Measurements from ENCODE around the gene PRDM16.

The PRDM16 gene

DNA sequence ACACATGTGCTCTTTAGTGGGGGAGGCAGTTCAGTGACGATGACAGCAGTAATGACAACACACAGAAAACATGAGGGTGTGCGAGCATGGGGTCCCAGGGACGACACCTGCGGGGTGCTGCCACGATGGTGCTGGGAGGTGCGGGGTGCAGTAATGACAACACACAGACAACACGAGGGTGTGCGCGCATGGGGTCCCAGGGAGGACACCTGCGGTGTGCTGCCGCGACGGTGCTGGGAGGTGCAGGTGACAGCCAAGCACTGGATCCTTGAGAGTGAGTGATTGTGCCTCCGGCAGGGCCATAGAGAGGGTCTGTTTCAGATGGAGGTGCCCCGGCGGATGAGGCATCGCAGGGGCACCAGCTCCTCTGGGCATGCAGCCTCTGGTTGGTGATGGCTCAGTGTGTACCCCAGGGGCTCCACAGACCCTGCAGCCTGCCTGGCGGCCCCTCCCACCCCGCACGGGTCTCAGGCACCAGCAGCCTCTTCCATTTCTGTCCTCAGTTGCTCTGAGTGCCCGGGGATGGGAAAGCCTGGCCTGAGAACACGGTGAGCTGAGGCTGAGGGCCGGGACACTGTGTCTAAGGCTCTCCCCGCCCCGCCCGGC is 193.8 kb downstream of the PRDM16 start:
- DNase-seq (ENCODE audit: low spot score): no peak

DNA sequence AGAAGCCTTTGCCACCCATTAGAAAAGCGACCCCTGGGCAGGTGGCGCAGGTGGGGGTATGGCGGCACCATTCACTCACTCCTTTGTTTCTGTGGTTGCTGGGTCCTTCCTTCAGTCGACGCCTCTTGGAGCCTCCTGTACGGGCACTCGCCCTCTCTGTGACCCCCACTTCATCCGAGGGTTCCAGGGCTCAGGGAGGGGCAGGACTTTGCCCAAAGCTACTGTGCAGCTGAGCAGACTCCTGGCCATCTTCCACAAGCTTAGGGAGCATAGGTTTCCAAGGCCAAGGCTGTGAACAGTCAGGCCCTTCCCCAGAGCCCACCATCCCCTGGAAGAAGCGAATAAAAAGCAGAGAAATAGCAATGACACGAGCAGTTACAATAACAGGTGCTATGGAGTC is 194.8 kb downstream of the PRDM16 start:
- DNase-seq (ENCODE audit: low spot score): no peak

DNA sequence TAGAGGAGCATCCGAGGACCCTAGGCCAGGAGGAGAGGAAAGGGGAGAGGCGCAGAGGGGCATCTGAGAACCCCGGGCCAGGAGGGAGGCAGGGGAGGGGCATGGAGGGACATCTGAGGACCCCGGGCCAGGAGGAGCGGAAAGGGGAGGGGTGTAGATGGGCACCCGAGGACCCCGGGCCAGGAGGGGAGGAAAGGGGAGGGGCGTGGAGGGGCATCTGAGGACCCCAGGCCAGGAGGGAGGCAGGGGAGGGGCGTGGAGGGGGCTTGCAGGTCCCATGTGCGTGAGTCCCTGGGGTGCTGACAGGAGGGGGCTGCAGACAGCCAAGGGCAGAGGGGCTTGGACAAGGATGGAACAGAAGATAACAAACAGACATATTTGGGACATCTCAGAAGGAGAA is 195.5 kb downstream of the PRDM16 start:
- no peak for DNase-seq (ENCODE audit: low spot score)

DNA sequence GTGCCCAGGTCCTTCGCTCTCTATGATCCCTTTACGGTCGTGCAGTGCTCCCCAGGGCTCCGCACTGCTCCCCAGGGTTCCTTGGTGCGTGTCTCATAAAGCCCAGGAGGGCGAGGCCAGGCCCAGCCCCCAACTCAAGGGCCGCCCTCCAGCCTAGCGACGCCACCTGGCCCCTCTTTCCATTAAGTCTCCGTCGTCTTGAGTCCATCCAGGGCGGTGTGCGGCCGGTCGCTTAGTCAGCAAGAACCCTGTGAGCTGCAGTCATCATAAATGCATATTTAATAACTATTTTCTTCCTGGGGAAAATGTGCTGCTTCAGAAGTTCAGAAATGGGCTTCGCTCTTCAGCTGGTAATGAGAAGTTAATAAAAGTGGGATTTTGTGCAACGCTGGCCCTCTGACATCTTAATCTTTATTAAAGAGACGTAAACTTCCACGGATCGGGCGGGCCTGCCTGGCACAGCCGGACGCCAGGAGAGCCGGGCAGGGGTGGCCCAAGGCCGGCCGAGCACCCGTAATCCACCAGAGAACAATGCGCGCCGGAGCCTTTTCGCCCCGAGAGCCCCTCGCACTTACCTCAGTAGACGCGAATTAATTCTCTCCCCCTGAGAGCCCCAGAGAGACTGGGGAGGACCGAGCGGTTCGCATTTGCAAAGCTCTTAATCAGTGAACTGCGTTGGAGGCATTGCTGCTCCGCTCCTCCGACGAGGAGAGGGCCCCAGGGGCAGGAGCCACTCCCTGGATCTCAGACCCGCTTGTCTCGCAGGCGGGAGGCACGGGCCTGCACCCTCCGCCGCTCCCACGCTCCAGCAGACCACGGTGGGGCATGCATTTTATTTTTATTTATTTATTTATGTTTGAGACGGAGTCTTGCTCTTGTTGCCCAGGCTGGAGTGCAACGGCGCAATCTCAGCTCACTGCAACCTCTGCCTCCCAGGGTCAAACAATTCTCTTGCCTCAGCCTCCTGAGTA is 197.1 kb downstream of the PRDM16 start:
- DNase-seq (ENCODE audit: low spot score): no peak

DNA sequence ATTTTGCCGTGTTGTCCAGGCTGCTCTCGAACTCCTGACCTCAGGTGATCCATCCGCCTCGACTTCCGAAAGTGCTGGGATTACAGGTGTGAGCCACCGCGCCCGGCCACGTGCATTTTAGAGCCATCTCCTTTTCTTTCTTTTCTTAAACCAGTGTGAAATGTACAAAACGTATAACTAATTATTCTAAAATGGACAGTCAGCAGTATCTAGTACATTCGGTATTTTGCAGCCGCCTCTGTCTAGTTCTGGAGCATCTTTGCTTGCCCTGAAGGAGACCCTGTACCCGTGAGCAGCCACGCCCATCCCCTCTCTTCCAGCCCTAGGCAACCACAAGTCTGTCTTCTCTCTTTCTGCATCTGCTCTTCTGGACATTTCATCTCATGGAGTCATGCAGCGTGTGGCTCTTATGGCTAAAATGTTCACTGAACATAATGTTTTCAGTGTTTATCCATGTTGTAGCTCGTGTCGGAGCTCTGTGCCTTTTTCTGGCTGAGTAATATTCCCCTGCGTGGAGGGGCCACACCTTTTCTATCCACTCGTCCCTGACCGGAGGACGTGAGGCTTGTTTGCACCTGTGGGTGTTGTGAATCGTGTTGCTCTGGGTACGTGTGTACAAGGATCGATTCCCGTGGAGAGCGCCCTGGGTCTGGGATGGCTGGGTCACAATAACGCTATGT is 198.0 kb downstream of the PRDM16 start:
- DNase-seq (ENCODE audit: low spot score): no peak

DNA sequence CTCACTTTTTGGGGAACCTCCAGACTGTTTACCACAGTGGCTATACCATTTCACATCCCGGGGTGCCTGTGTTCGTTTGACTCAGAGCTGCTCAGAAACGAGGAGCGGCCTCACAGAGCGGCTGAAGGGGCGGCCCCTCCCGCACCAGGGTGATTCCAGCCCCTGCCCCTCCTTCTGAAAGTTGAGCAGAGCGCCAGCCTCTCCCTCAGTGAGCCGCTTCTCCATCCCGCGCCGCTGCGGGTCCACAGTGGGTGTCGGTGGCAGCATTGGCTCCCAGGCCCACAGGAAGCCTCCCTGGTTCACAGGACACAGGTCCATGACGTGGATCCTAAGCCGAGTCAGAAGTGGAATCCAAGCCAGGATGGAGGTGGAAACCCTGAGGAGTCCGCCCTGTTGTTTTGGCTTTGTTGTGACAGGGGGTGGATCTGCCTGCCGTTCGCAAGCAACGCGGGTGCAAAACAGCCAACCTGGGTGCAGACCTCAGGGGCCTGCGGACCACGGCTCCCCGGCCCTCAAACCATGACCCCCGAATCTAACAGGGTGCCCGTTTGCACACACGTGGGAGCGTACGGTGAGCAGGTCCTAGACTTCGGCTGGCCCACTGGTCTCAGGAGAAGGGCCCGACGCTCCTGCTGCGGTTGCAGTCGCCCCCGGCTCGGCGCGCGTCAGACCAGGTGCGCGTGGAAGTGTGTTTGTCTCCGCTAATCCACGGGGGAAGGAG is 198.7 kb downstream of the PRDM16 start:
- no peak for DNase-seq (ENCODE audit: low spot score)

DNA sequence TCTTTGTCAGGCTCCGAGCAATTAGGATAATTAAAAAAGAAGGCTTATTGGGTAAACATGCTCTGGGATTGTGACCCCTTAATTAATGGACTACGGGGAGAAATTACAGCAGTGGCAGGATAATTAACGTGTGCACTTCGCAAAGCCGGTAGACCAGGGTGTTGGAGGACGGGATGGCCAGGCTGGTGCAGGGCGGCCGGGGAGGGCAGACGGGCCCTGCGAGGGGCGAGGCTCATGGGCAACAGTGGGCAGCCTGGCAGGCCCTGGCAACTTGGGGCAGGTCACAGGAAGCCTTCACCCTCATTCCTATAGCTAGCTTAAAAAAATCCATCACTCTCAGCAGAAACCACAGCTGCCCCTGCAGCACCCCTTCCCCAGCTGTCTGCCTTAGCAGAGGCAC is 199.3 kb downstream of the PRDM16 start:
- DNase-seq (ENCODE audit: low spot score): no peak

DNA sequence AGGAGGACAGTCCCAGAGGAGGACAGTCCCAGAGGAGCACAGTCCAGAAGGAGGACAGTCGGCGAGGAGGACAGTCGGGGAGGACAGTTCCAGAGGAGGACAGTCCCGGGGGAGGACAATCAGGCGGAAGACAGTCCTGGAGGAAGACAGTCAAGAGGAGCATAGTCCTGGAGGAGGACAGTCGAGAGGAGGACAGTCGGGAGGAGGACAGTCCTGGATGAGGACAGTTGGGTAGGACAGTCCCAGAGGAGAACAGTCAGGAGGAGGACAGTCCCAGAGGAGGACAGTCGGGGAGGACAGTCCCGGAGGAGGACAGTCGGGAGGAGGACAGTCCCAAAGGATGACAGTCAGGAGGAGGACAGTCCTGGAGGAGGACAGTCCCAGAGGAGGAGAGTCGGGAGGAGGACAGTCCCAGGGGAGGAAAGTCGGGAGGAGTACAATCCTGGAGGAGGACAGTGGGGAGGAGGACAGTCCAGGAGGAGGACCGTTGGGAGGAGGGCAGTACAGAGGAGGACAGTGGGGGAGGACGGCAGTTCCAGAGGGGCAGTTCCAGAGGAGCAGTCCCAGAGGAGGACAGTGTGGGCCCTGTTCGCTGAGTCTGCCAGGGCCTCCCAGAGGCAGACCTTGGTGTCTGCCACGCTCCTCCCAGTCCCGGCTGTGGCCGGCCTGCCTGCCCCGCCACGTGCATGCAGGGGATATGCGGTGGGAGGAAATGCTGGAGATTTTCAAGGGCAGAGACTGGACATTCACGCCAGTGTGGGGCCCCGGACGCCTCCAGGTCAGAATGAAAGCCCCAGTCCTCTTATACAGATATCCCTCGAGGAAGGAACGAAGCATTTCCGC is 201.6 kb downstream of the PRDM16 start:
- no peak for DNase-seq (ENCODE audit: low spot score)

DNA sequence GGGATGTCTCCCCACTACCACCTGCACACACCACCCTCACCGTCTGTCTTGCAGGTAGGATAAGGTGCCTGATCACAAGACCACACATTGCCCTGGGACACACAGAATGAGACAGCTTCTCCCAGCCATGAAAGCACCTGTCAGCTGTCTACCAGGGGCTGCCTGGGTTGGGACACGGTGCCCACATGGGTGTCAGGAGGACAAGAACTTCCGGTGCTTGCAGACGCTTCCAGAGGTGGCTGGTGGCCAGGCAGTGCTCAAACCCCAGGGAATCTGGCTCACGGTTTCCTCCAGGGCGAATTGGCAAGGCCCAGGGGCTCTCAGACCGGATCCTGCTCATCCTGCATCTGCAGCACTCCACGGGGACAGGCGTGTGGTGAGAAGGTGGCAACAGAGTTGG is 202.9 kb downstream of the PRDM16 start:
- no peak for DNase-seq (ENCODE audit: low spot score)

DNA sequence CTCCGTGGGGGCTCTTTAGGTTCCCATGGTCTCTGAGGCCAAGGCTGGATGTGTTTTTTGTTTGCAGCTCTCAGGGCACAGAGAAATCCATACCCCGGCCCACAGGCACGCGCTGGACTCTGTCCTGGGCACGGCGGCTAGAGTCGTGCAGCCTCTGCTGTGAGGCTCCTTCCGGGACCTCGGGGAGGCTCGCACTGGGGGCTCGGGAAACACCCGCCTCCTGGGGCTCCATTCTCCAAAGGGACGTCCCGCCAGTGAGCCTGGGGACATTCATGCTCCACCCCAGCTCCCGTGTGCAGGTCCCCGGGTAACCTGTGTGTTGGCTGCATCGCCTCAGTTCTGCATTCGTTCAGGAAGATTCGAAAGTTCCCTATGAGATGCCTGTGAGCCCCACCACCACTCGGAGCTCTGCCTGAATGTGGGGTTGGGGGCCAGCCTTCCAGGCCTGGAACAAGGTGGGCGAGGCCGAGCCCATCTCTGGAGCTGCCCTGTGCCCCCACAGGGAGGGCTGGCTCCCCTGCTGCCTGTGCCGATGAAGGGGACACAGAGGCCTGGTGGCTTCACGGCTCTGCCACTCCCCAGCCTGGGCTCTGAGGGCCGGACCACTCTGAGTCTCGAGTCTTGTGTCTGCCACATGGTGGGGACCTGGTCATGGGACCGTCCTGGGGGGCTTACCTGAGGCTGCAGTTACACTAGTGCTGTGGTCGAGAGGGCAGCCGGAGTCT is 203.5 kb downstream of the PRDM16 start:
- DNase-seq (ENCODE audit: low spot score): no peak

DNA sequence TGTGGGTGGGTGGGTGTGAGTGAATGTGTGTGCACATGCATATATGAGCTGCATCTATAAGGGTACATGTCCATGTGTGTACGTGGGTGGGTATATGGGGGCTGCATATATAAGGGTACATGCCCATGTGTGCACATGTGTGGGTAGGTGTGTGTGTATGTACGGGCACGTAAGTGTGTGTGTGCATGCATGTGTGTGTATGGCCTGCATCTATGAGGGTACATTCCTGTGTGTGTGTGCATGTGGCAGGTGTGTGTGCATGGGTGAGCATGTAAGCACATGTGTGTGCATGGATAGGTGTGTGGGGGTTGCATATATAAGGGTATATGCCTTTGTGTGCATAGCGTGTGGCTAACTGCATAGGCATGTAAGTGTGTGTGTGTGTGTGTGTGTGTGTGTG is 204.4 kb downstream of the PRDM16 start:
- DNase-seq (ENCODE audit: low spot score): no peak

DNA sequence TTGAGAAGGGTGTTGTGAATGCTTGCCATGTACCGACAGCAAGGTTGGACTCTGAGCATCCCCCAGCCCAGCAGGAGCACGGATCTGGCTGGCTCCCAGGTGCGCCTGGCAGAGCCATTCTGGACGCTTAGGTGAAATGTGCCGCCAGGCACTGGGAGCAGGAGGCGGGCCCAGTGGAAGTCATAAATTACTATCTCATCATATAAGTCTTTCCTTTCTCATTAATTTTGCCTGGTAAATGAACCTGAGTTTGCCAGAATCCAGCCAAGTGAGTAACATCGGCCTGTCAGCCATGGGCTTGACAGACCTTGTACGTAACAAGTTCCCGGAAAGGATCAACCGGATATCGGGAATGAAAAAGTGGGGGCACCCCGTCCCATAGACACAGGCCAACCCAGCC is 206.0 kb downstream of the PRDM16 start:
- no peak for DNase-seq (ENCODE audit: low spot score)

DNA sequence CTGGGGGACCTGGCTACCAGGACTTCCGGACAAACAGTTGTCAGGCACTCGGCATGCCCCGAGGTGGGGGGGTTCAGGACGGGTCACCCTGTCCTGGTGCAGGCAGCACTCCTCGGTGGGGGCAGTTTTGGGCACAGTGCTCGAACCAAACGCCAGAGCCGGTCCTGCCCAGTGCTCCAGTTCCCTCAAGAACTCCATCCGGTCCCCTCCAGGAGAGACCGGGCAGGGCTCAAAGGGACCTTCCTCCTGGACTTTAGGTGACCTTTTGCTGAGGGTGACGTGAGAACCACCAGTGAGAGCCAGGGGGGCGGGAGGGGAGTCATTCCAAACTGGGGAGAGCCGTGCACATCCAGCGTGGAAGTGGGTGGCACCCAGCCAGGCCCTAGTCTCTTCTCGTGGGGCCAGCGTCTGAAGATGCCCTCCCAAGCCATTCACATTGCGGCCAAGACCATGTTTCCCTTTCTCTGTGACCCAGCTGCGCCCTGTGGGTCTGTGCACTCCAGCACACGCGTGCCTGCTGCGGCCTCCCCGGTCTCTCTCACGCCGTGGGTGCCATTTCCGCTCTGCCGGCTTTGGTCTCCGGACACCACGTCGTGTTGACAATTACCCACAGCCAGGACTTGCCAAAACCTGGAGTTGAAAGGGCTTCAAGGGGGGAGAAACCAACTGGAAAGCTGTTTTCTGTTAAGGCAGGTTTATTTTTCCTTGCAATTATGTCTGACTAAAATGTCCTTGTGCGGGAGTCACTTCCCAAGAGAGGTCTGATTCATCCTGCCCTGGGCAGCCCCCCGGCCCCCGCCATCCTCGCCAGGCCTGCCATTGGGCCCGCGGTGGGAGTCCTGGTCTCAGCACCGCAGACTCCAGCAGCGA is 206.7 kb downstream of the PRDM16 start:
- DNase-seq (ENCODE audit: low spot score): no peak

DNA sequence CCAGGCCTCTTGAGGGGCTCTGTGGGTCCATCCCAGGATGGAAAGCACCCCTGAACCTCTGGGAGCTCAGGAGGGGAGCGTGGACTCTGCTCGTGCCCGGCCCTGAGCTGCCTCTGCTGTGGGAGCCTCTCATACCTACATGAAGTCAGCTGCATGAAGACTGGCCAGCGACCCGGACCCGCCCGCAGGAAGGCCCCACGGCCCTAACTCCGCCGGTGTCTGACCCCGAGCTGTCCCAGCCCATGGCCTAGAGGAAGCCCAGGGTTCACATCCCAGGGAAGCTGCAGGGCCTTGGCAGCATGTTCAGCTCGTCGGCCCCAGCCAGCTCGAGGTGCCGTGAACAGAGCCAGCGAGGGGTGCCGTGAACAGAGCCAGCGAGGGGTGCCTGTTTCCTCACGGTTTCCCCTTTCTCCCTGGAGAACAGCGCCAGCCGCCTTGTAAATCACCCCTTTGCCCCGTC is 207.4 kb downstream of the PRDM16 start:
- no peak for DNase-seq (ENCODE audit: low spot score)

DNA sequence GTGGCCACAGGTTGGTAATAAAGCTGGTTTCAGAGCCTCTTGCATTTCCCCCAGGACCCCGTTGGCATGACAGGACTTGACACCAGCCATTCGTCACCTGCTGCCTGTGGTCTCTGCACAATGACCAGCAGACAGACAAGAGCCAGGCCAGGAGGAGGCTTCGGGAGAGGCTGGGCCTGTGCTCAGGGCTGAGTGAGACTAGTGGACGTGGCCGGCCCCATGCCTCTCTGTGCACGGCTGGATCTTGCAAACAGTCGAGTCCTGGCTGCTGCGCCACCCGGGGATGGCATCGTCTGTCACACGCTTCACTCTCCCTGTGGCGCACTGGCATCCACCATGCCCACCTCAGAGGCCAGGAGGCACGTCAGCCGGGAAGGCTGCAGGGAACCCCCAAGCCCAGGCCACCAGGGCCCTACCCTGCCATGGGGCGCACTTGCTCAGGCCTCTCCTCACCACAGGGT is 208.0 kb downstream of the PRDM16 start:
- DNase-seq (ENCODE audit: low spot score): no peak

DNA sequence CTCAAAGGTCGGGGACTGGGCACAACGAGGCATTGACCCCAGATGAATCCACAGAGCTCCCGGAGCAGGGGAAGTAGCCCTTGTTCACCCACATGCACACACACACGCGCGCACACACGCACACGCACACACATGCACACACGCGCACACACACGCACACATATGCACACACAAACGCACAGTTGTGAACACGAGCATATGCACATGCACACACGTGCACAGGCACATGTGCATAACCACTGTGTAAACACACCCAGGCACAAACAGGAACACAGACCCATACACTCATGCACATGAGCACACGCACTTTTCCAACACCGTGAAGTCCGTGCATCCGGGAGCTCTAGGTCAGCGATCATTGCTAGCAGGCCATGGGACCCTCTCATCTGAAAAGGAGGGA is 208.6 kb downstream of the PRDM16 start:
- DNase-seq (ENCODE audit: low spot score): no peak

DNA sequence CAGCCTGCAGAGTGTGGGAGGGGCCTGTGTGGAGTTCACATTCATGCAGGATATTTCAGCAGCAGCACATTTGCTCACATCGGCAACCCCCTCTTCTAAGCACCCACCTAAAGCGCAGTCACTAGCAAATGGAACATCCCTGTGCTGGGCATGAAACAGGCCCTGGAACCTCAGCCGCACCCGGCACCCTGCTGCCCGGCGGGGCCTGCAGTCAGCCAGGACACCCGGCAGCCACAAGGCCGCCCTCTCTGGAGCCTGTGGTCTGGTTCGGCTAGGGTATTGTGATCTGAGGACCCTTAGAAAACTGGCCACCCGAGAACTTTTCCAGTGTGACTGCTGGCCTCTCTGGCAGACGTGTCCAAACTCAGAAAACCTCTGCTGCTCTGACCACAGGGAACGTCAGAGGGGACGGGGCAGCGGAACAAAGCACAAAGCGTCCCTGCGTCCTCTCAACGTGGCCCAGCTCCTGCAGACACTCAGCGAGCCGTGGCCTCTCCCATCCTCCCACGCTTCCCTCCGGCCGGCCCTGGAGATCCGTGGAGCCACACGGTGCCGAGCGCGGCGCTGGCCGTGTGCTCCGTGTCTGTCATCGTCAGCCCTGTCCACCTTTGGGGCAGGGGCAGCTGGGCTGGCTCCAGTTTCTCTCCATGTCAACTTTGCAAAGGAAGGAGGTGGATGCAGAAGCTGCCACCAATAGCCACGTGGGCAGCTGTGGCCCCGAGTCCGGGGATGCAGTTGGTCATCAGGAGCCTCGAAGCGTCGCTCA is 209.6 kb downstream of the PRDM16 start:
- DNase-seq (ENCODE audit: low spot score): no peak

DNA sequence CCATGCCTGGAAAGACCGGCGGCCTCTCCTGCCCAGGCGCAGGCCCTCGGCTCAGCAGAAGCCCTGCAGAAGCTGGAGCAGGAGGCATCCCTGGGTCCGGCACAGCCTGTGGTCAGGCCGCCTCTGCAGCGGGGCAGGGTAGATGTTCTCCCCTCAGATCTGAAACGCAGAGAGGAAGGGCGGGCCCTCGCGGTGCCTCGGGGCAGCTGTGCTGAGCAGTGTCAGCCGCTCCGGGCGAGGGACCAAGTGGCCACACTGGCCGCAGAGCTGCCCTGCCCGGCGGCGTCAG is 210.1 kb downstream of the PRDM16 start:
- DNase-seq (ENCODE audit: low spot score): no peak

DNA sequence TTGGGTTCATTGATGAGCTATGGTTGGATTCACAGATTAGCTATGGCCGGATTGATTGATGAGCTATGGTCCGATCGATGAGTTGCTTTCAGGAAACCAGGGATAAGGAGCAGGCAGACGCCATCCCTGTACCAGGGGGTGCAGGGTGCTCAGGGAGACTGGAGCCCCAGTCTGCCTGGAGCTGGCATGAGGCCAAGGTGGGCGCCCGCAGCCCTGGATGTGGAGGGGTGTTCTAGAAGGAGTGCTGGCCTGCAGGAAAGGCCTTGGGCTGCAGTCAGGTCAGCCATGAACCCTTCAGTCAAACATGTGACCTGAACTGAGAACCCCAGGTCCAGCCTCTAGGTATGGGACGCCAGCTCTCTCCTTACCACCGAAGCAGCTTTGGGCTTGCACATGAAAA is 212.7 kb downstream of the PRDM16 start:
- no peak for DNase-seq (ENCODE audit: low spot score)
